ENCODE data around the gene LAMC3.

DNA sequence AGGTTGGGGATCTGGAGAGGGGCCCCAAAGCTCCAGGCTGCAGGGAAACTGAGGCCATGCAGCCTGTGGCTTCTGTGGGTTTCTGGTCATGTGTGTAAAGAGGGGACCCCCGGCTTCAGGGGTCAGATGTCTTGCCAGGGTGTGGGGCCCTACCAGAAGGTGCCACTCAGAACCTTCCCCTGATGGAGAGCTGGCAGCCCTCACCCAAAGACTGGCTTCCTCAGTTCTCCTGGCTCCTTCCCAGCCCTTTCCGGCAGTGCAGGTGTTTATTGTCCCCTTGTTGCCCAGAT, 11.6 kb upstream of the LAMC3 start:
- TF ChIP-seq, protein P1, sequence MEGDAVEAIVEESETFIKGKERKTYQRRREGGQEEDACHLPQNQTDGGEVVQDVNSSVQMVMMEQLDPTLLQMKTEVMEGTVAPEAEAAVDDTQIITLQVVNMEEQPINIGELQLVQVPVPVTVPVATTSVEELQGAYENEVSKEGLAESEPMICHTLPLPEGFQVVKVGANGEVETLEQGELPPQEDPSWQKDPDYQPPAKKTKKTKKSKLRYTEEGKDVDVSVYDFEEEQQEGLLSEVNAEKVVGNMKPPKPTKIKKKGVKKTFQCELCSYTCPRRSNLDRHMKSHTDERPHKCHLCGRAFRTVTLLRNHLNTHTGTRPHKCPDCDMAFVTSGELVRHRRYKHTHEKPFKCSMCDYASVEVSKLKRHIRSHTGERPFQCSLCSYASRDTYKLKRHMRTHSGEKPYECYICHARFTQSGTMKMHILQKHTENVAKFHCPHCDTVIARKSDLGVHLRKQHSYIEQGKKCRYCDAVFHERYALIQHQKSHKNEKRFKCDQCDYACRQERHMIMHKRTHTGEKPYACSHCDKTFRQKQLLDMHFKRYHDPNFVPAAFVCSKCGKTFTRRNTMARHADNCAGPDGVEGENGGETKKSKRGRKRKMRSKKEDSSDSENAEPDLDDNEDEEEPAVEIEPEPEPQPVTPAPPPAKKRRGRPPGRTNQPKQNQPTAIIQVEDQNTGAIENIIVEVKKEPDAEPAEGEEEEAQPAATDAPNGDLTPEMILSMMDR (IDR thresholded peaks at IDR 0.05): no peak
- no peak for TF ChIP-seq POLR2A (IDR thresholded peaks at IDR 0.05)

Data from upper lobe of left lung (tissue), 4 donors.